ENCODE results near the gene KRTAP1-3. TPM values are rescaled to one million over a fixed set of nuclear protein-coding genes. Genes with fewer than 3 reads are reported as not detected.

KRTAP1-3 gene
- not detected for total RNA-seq

GRCh38 chr17:41034346-41034935 lies at the start of gene KRTAP1-3:
Gene KRTAP1-3 (minus strand): TSS chr17:41034874. CDS start chr17:41034821, 53 bp downstream.

GRCh38 chr17:41084100-41084856 lies 49.6 kb upstream of the KRTAP1-3 start, which contains the start of gene KRTAP4-7:
Gene KRTAP4-7 (plus strand): TSS chr17:41084150. CDS start chr17:41084207, 57 bp downstream.

GRCh38 chr17:41065829-41066624 lies 31.4 kb upstream of the KRTAP1-3 start, which contains the start of gene KRTAP2-4:
Gene KRTAP2-4 (minus strand): TSS chr17:41065879. CDS start chr17:41065845, 34 bp downstream.

GRCh38 chr17:41060052-41060604 lies 25.5 kb upstream of the KRTAP1-3 start, which contains the start of gene KRTAP2-3:
Gene KRTAP2-3 (minus strand): TSS chr17:41060114. CDS start chr17:41060050, 64 bp downstream.

GRCh38 chr17:41055130-41055529 lies 20.5 kb upstream of the KRTAP1-3 start, which contains the start of gene KRTAP2-2:
Gene KRTAP2-2 (minus strand): TSS chr17:41055230. CDS start chr17:41055211, 19 bp downstream.

GRCh38 chr17:41046735-41047465 lies 12.2 kb upstream of the KRTAP1-3 start, which contains the start of gene KRTAP2-1:
Gene KRTAP2-1 (minus strand): TSS chr17:41047316. CDS start chr17:41047267, 49 bp downstream.

GRCh38 chr17:41040783-41041571 lies 6.3 kb upstream of the KRTAP1-3 start, which contains the start of gene KRTAP1-1:
Gene KRTAP1-1 (minus strand): TSS chr17:41041450. CDS start chr17:41041397, 53 bp downstream.

GRCh38 chr17:41029633-41030245 lies 4.9 kb downstream of the KRTAP1-3 start, which contains the start of gene KRTAP1-4:
Gene KRTAP1-4 (minus strand): TSS chr17:41030195. CDS start chr17:41030078, 117 bp downstream.

GRCh38 chr17:41026715-41027471 lies 7.8 kb downstream of the KRTAP1-3 start, which contains the start of gene KRTAP1-5:
Gene KRTAP1-5 (minus strand): TSS chr17:41027208. CDS start chr17:41027155, 53 bp downstream.

GRCh38 chr17:41008811-41009210 lies 25.9 kb downstream of the KRTAP1-3 start, which contains the start of gene KRTAP3-1:
Gene KRTAP3-1 (minus strand): TSS chr17:41009128. CDS start chr17:41009074, 54 bp downstream.

GRCh38 chr17:40999563-40999962 lies 35.1 kb downstream of the KRTAP1-3 start, which contains the start of gene KRTAP3-2:
Gene KRTAP3-2 (minus strand): TSS chr17:40999906. CDS start chr17:40999853, 53 bp downstream.

GRCh38 chr17:40993839-40994238 lies 40.8 kb downstream of the KRTAP1-3 start, which contains the start of gene KRTAP3-3:
Gene KRTAP3-3 (minus strand): TSS chr17:40994164. CDS start chr17:40994097, 67 bp downstream.

GRCh38 chr17:40984226-40984625 lies 50.4 kb downstream of the KRTAP1-3 start, which contains the start of gene KRT40:
Gene KRT40 (minus strand): TSS chr17:40984326. CDS start chr17:40984273, 53 bp downstream.

Small RNAs within 50 kb of the gene (small RNA-seq; reads per million reads assigned to genes)
- gene KRTAP3-4P: not detected

Other genes starting within 250 kb of the KRTAP1-3 start
- gene KRT28, start 234.9 kb downstream of the KRTAP1-3 start, total RNA-seq: not detected
- gene KRT10, start 212.3 kb downstream of the KRTAP1-3 start, total RNA-seq: 2.8 TPM
- gene KRT12, start 167.7 kb downstream of the KRTAP1-3 start, total RNA-seq: not detected
- gene KRT20, start 149.6 kb downstream of the KRTAP1-3 start, total RNA-seq: not detected
- gene KRT23, start 97.2 kb downstream of the KRTAP1-3 start, total RNA-seq: 0.46 TPM
- gene KRT39, start 67.9 kb downstream of the KRTAP1-3 start, total RNA-seq: not detected
- gene KRT40, start 50.5 kb downstream of the KRTAP1-3 start, total RNA-seq: not detected
- gene KRTAP3-3, start 40.7 kb downstream of the KRTAP1-3 start, total RNA-seq: not detected
- gene KRTAP3-2, start 35.0 kb downstream of the KRTAP1-3 start, total RNA-seq: not detected
- not detected for gene KRTAP3-1, start 25.7 kb downstream of the KRTAP1-3 start, total RNA-seq
- not detected for gene KRTAP1-5, start 7.7 kb downstream of the KRTAP1-3 start, total RNA-seq
- not detected for gene KRTAP1-4, start 4.7 kb downstream of the KRTAP1-3 start, total RNA-seq
- gene KRTAP1-1, start 6.6 kb upstream of the KRTAP1-3 start, total RNA-seq: not detected
- not detected for gene KRTAP2-1, start 12.4 kb upstream of the KRTAP1-3 start, total RNA-seq
- gene KRTAP2-2, start 20.4 kb upstream of the KRTAP1-3 start, total RNA-seq: not detected
- not detected for gene KRTAP2-3, start 25.2 kb upstream of the KRTAP1-3 start, total RNA-seq
- not detected for gene KRTAP2-4, start 31.0 kb upstream of the KRTAP1-3 start, total RNA-seq
- not detected for gene KRTAP4-7, start 49.3 kb upstream of the KRTAP1-3 start, total RNA-seq
- not detected for gene KRTAP4-8, start 63.3 kb upstream of the KRTAP1-3 start, total RNA-seq
- not detected for gene KRTAP4-16, start 67.3 kb upstream of the KRTAP1-3 start, total RNA-seq
- gene KRTAP4-9, start 70.5 kb upstream of the KRTAP1-3 start, total RNA-seq: not detected
- gene KRTAP4-11, start 83.5 kb upstream of the KRTAP1-3 start, total RNA-seq: not detected
- not detected for gene KRTAP4-12, start 89.3 kb upstream of the KRTAP1-3 start, total RNA-seq
- not detected for gene KRTAP4-6, start 105.7 kb upstream of the KRTAP1-3 start, total RNA-seq
- gene KRTAP4-5, start 115.0 kb upstream of the KRTAP1-3 start, total RNA-seq: not detected
- not detected for gene KRTAP4-4, start 125.9 kb upstream of the KRTAP1-3 start, total RNA-seq
- not detected for gene KRTAP4-3, start 133.3 kb upstream of the KRTAP1-3 start, total RNA-seq
- not detected for gene KRTAP4-2, start 143.3 kb upstream of the KRTAP1-3 start, total RNA-seq
- gene KRTAP4-1, start 150.0 kb upstream of the KRTAP1-3 start, total RNA-seq: not detected
- gene KRTAP9-1, start 155.0 kb upstream of the KRTAP1-3 start, total RNA-seq: not detected
- gene KRTAP9-2, start 191.8 kb upstream of the KRTAP1-3 start, total RNA-seq: not detected
- not detected for gene KRTAP9-3, start 197.6 kb upstream of the KRTAP1-3 start, total RNA-seq
- not detected for gene KRTAP9-8, start 203.1 kb upstream of the KRTAP1-3 start, total RNA-seq
- gene KRTAP9-4, start 214.8 kb upstream of the KRTAP1-3 start, total RNA-seq: not detected
- gene KRTAP9-9, start 220.5 kb upstream of the KRTAP1-3 start, total RNA-seq: not detected
- not detected for gene KRTAP9-6, start 230.5 kb upstream of the KRTAP1-3 start, total RNA-seq
- not detected for gene KRTAP9-7, start 240.8 kb upstream of the KRTAP1-3 start, total RNA-seq